HCT116 (cell line): ENCODE measurements around the gene MAP7. TPM values are rescaled to one million over a fixed set of nuclear protein-coding genes. Genes with fewer than 3 reads are reported as not detected.

Experiments
- ATAC-seq: fragments of 200-7000 bp; cut with Tn5 transposase; 2 replicates; pipeline ENCODE4 v1.9.1; 2020; ENCODE audit warnings: mild to moderate bottlenecking, moderate library complexity
- BruUV-seq: library from RNA; stranded (reverse); fragments of 400-500 nt; replicated peaks from 2 replicates; lab custom pipeline; 2021; lab: Mats Ljungman, UMichigan
- CTCF ChIA-PET: fragments of 300-600 bp; sonication (Branson Sonifier 250); formaldehyde crosslinking; loops from one replicate; lab custom pipeline; 2021; ENCODE audit warnings: antibody characterized with exemption; lab: Charles Lee
- POLR2A ChIA-PET: fragments of 300-600, 350-600 bp; sonication (Branson Sonifier 250); formaldehyde crosslinking; loops from one replicate; lab custom pipeline; 2021; ENCODE audit warnings: antibody characterized with exemption; lab: Charles Lee
- RAD21 ChIA-PET, 2 experiments: fragments of 300-600 bp; sonication (Branson Sonifier 250); formaldehyde crosslinking; loops; one replicate each; lab custom pipeline; 2023; ENCODE audit warnings: low total read pairs in 2 of 2; ENCODE audit not compliant: uncharacterized antibody in 2 of 2, unreplicated experiment in 2 of 2, low non-redundant PET in 1 of 2; lab: Charles Lee
- DNase-seq: peaks from one replicate; pipeline ENCODE4 v3.0.0-alpha.2; 2010; ENCODE audit warnings: low read depth, low spot score
- H2AFZ ChIP-seq: fragments of 200-600 bp; shearing (Covaris generic), sonication (generic); 2 replicates; pipeline ENCODE4 v1.6.1; 2017; ENCODE audit warnings: low read depth, mixed run types, mixed read lengths, antibody characterized with exemption, low read length; ENCODE audit not compliant: poor library complexity, severe bottlenecking
- H3K27ac ChIP-seq: 2 replicates; pipeline ENCODE4 v1.5.1; 2012; ENCODE audit warnings: low read depth, low read length
- H3K27me3 ChIP-seq: fragments of 200-600 bp; sonication (generic); 2 replicates; pipeline ENCODE4 v1.6.1; 2016; ENCODE audit warnings: mixed run types, low read length, mixed read lengths; ENCODE audit not compliant: insufficient read depth
- H3K36me3 ChIP-seq, 2 experiments: fragments of 200-500 bp in 1 of 2; fragments of 200-600 bp in 1 of 2; sonication (Bioruptor generic) in 1 of 2; sonication (generic) in 1 of 2; 2 replicates each; pipeline versions ENCODE4 v1.5.1 to v1.6.1; 2014 to 2016; ENCODE audit warnings: low read length in 2 of 2, inconsistent platforms in 1 of 2, mixed read lengths in 1 of 2, mixed run types in 1 of 2; ENCODE audit not compliant: insufficient read depth in 2 of 2, control insufficient read depth in 1 of 2
- H3K4me1 ChIP-seq, 2 experiments: fragments of 200-600 bp in 1 of 2; sonication (generic) in 1 of 2; 2 replicates each; pipeline versions ENCODE4 v1.5.1 to v1.6.1; 2012 to 2017; ENCODE audit warnings: low read length in 2 of 2, inconsistent platforms in 1 of 2, mild to moderate bottlenecking in 1 of 2, mixed read lengths in 1 of 2, mixed run types in 1 of 2, moderate library complexity in 1 of 2; ENCODE audit not compliant: insufficient read depth in 2 of 2, control insufficient read depth in 1 of 2
- H3K4me2 ChIP-seq: fragments of 200-600 bp; sonication (generic); 2 replicates; pipeline ENCODE4 v1.6.1; 2017; ENCODE audit warnings: mixed run types, low read length, mixed read lengths
- H3K4me3 ChIP-seq, 2 experiments: fragments of 200-600 bp in 1 of 2; sonication (generic) in 1 of 2; replicated peaks in 1 of 2; 2 replicates each; pipeline ENCODE4 v1.5.1; 2011 to 2016; ENCODE audit warnings: low read length in 2 of 2, control low read depth in 1 of 2, low read depth in 1 of 2, mild to moderate bottlenecking in 1 of 2, mixed read lengths in 1 of 2, mixed run types in 1 of 2
- H3K79me2 ChIP-seq: fragments of 200-600 bp; sonication (generic); 2 replicates; pipeline ENCODE4 v1.6.1; 2017; ENCODE audit warnings: mild to moderate bottlenecking, mixed run types, low read length, moderate library complexity, mixed read lengths; ENCODE audit not compliant: insufficient read depth
- H3K9ac ChIP-seq: fragments of 200-600 bp; sonication (generic); 2 replicates; pipeline ENCODE4 v1.6.1; 2016; ENCODE audit warnings: low read length, mixed read lengths
- H3K9me2 ChIP-seq: fragments of 200-600 bp; sonication (generic), shearing (Covaris generic); 2 replicates; pipeline ENCODE4 v1.6.1; 2017; ENCODE audit warnings: mixed run types, mild to moderate bottlenecking, moderate library complexity; ENCODE audit not compliant: insufficient read depth
- H3K9me3 ChIP-seq, 2 experiments: fragments of 200-500 bp in 1 of 2; fragments of 200-600 bp in 1 of 2; sonication (Bioruptor generic) in 1 of 2; sonication (generic) in 1 of 2; 2 replicates each; pipeline ENCODE4 v1.6.1; 2014 to 2017; ENCODE audit warnings: low read length in 2 of 2, mixed read lengths in 2 of 2, inconsistent platforms in 1 of 2, low read depth in 1 of 2, mild to moderate bottlenecking in 1 of 2, mixed run types in 1 of 2, moderate library complexity in 1 of 2; ENCODE audit not compliant: control insufficient read depth in 1 of 2, insufficient read depth in 1 of 2
- H4K20me1 ChIP-seq: fragments of 200-600 bp; sonication (generic), shearing (Covaris generic); 2 replicates; pipeline ENCODE4 v1.6.1; 2017; ENCODE audit warnings: mixed run types, mild to moderate bottlenecking, moderate library complexity; ENCODE audit not compliant: insufficient read depth
- CBX3 ChIP-seq: IDR thresholded peaks from 2 replicates; pipeline ENCODE4 v1.6.1; 2012; ENCODE audit warnings: low read depth
- CEBPB ChIP-seq: IDR thresholded peaks from 2 replicates; pipeline ENCODE4 v1.6.1; 2012; ENCODE audit warnings: low read depth
- ELF1 ChIP-seq: IDR thresholded peaks from 2 replicates; pipeline ENCODE4 v1.6.1; 2012; ENCODE audit warnings: low read depth, borderline replicate concordance
- EZH2phosphoT487 ChIP-seq: fragments of 200-600 bp; IDR thresholded peaks from 2 replicates; pipeline ENCODE4 v1.6.1; 2018; ENCODE audit warnings: antibody characterized with exemption, borderline replicate concordance
- FOSL1 ChIP-seq: IDR thresholded peaks from 2 replicates; pipeline ENCODE4 v1.6.1; 2012; ENCODE audit warnings: low read depth
- POLR2AphosphoS5 ChIP-seq: IDR thresholded peaks from 2 replicates; pipeline ENCODE4 v1.6.1; 2011; ENCODE audit warnings: mild to moderate bottlenecking, low read depth, low read length, moderate library complexity
- RAD21 ChIP-seq: IDR thresholded peaks from 2 replicates; pipeline ENCODE4 v1.6.1; 2012; ENCODE audit warnings: low read depth, mild to moderate bottlenecking
- SP1 ChIP-seq: IDR thresholded peaks from 2 replicates; pipeline ENCODE4 v1.6.1; 2012; ENCODE audit warnings: low read depth
- TCF7L2 ChIP-seq: IDR thresholded peaks from 2 replicates; pipeline ENCODE4 v1.7.0; 2011; ENCODE audit warnings: borderline replicate concordance, inconsistent platforms; ENCODE audit not compliant: insufficient read depth, insufficient read length; ENCODE audit errors: extremely low read depth
- YY1 ChIP-seq: IDR thresholded peaks from 2 replicates; pipeline ENCODE4 v1.6.1; 2011; ENCODE audit warnings: low read length, low read depth, moderate library complexity, mild to moderate bottlenecking; ENCODE audit not compliant: insufficient replicate concordance; ENCODE audit errors: extremely low read depth
- ZFX ChIP-seq: fragments of 450-650 bp; IDR thresholded peaks from 2 replicates; pipeline ENCODE4 v1.6.1; 2017
- ZNF274 ChIP-seq: fragments of 200-500 bp; sonication (Bioruptor generic); IDR thresholded peaks from 2 replicates; pipeline ENCODE4 v1.6.1; 2014; ENCODE audit warnings: mild to moderate bottlenecking, low read depth, low read length, inconsistent platforms
- intact Hi-C: fragments of 100-400 bp; cut with micrococcal nuclease; formaldehyde crosslinking; loops from 2 replicates; pipeline ENCODE4 v1.10.0; 2022
- total RNA-seq: library from RNA; stranded (reverse); gene quantifications from one replicate; pipeline ENCODE4 v1.2.1, GENCODE V29; 2021; ENCODE audit not compliant: unreplicated experiment
- TF ChIP-seq, protein P1 (sequence below): IDR thresholded peaks from 2 replicates; pipeline ENCODE4 v1.6.1; 2012; ENCODE audit warnings: low read depth
- TF ChIP-seq, protein P2 (sequence below), 3 experiments: fragments of 200-600 bp in 1 of 3; sonication (generic) in 1 of 3; IDR thresholded peaks in 2 of 3; conservative IDR thresholded peaks in 1 of 3; 2 replicates each; pipeline ENCODE4 v1.5.1; 2012 to 2017; ENCODE audit warnings: low read depth in 2 of 3, low read length in 2 of 3, antibody characterized with exemption in 1 of 3, borderline replicate concordance in 1 of 3, control low read depth in 1 of 3, mild to moderate bottlenecking in 1 of 3, mixed read lengths in 1 of 3, mixed run types in 1 of 3, moderate library complexity in 1 of 3; ENCODE audit not compliant: insufficient read depth in 1 of 3

The MAP7 gene
- total RNA-seq, 1 experiment from 2014 or later: 35.5 TPM

DNA sequence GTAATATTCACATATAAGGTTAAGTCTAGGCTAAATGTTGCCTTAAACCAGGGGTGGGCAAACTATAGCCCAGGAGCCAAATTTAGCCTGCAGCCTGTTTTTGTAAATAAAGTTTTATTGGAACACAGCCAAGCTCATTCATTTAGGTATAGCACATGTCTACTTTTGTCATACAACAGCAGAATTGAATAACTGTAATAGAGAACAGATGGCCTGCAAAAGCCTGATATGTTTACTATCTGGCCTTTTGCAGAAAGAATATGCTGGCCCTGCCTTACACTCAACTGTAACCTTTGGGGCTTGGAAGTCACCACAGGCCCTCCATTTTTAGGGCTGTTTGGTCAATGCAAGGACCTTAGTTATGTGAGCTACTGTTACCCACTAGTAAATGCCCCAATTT lies 242.9 kb downstream of the MAP7 start:
- H3K9ac ChIP-seq: no peak overlapping the region
- POLR2A ChIA-PET: no interaction called here
- BruUV-seq: no TSS peak

DNA sequence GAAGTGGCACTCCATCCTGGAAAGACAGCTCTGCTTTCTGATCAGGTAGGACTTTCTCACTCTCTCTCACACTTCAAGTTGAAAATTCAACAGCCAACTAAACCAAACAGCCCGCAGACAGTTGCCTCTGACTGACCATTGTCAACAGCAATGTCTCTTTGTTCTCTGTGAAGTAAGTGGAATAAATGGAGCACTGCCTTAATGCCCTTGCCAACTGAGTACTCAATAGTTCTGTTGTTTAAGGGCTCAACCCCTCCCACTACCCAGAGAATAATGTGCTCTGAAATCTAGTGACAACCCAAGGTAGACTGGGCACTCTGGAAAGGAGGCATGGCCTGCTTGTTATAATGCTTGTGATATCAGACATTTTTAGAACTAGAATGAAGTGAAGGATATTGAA lies 243.8 kb downstream of the MAP7 start:
- RAD21 ChIA-PET: no interaction called here
- H2AFZ ChIP-seq: no peak overlapping the region
- CTCF ChIA-PET: no interaction called here
- H3K27me3 ChIP-seq: no peaks in the 10 kb centered on the region
- BruUV-seq: no TSS peak
- no peak for DNase-seq
- ATAC-seq: no peak
- intact Hi-C loops: no loop called here
- H3K9me2 ChIP-seq: no peaks in the 10 kb centered on the region
- no peaks in the 10 kb centered on the region for H3K4me1 ChIP-seq
- POLR2A ChIA-PET: no interaction called here
- no peaks in the 10 kb centered on the region for H3K36me3 ChIP-seq
- no peak overlapping the region for H3K4me3 ChIP-seq
- no peak overlapping the region for H3K27ac ChIP-seq
- no peaks in the 10 kb centered on the region for H4K20me1 ChIP-seq
- H3K9me3 ChIP-seq: no peaks in the 10 kb centered on the region
- no peak overlapping the region for H3K9ac ChIP-seq
- no peak overlapping the region for H3K4me2 ChIP-seq
- no peaks in the 10 kb centered on the region for H3K79me2 ChIP-seq
- TF ChIP-seq FOSL1 (no peak), YY1 (no peak), TCF7L2 (no peak), EZH2phosphoT487 (no peak), POLR2AphosphoS5 (no peak), CBX3 (no peak), ELF1 (no peak), ZFX (no peak), ZNF274 (no peak)
- TF ChIP-seq, protein P1, sequence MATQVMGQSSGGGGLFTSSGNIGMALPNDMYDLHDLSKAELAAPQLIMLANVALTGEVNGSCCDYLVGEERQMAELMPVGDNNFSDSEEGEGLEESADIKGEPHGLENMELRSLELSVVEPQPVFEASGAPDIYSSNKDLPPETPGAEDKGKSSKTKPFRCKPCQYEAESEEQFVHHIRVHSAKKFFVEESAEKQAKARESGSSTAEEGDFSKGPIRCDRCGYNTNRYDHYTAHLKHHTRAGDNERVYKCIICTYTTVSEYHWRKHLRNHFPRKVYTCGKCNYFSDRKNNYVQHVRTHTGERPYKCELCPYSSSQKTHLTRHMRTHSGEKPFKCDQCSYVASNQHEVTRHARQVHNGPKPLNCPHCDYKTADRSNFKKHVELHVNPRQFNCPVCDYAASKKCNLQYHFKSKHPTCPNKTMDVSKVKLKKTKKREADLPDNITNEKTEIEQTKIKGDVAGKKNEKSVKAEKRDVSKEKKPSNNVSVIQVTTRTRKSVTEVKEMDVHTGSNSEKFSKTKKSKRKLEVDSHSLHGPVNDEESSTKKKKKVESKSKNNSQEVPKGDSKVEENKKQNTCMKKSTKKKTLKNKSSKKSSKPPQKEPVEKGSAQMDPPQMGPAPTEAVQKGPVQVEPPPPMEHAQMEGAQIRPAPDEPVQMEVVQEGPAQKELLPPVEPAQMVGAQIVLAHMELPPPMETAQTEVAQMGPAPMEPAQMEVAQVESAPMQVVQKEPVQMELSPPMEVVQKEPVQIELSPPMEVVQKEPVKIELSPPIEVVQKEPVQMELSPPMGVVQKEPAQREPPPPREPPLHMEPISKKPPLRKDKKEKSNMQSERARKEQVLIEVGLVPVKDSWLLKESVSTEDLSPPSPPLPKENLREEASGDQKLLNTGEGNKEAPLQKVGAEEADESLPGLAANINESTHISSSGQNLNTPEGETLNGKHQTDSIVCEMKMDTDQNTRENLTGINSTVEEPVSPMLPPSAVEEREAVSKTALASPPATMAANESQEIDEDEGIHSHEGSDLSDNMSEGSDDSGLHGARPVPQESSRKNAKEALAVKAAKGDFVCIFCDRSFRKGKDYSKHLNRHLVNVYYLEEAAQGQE: no peak

More for the DNA sequence above, 242.9 kb downstream of the MAP7 start:
- Histone ChIP-seq H3K79me2 (no peaks in the 10 kb centered on the region), H3K36me3 (no peaks in the 10 kb centered on the region), H3K9me3 (no peaks in the 10 kb centered on the region), H4K20me1 (no peaks in the 10 kb centered on the region), H3K27ac (no peak overlapping the region), H3K4me3 (no peak overlapping the region), H2AFZ (no peak overlapping the region), H3K4me1 (no peaks in the 10 kb centered on the region), H3K27me3 (no peaks in the 10 kb centered on the region), H3K9me2 (no peaks in the 10 kb centered on the region), H3K4me2 (no peak overlapping the region)
- ChIA-PET CTCF (no interaction called here), RAD21 (no interaction called here)
- DNase-seq: no peak
- TF ChIP-seq, protein P2, sequence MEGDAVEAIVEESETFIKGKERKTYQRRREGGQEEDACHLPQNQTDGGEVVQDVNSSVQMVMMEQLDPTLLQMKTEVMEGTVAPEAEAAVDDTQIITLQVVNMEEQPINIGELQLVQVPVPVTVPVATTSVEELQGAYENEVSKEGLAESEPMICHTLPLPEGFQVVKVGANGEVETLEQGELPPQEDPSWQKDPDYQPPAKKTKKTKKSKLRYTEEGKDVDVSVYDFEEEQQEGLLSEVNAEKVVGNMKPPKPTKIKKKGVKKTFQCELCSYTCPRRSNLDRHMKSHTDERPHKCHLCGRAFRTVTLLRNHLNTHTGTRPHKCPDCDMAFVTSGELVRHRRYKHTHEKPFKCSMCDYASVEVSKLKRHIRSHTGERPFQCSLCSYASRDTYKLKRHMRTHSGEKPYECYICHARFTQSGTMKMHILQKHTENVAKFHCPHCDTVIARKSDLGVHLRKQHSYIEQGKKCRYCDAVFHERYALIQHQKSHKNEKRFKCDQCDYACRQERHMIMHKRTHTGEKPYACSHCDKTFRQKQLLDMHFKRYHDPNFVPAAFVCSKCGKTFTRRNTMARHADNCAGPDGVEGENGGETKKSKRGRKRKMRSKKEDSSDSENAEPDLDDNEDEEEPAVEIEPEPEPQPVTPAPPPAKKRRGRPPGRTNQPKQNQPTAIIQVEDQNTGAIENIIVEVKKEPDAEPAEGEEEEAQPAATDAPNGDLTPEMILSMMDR (IDR thresholded peaks at IDR 0.05 in 2 of 3, conservative IDR thresholded peaks at IDR 0.05 in 1 of 3; ENCODE audit: borderline replicate concordance in 1 of 3, insufficient read depth in 1 of 3, low read depth in 2 of 3, low read length in 2 of 3): no peak
- TF ChIP-seq RAD21 (no peak), POLR2AphosphoS5 (no peak), SP1 (no peak), ZNF274 (no peak), CEBPB (no peak)
- intact Hi-C loops: no loop called here
- ATAC-seq: no peak
